Panc1 (cell line): ENCODE results near the gene IKZF4.

ENCODE experiments used
- POLR2AphosphoS5 ChIP-seq: IDR thresholded peaks from 2 replicates; pipeline ENCODE4 v1.6.1; 2012; ENCODE audit warnings: mild to moderate bottlenecking, low read depth, low read length, moderate library complexity
- SIN3A ChIP-seq: IDR thresholded peaks from 2 replicates; pipeline ENCODE4 v1.6.1; 2012; ENCODE audit warnings: low read depth, mild to moderate bottlenecking, low read length, moderate library complexity, borderline replicate concordance; ENCODE audit not compliant: insufficient read depth
- TCF7L2 ChIP-seq: IDR thresholded peaks from 2 replicates; pipeline ENCODE4 v1.6.1; 2011; ENCODE audit warnings: mild to moderate bottlenecking, low read depth, low read length, inconsistent platforms
- TF ChIP-seq, protein P1 (sequence below): fragments of 450-650 bp; IDR thresholded peaks from 2 replicates; pipeline ENCODE4 v1.5.1; 2017; ENCODE audit warnings: mild to moderate bottlenecking
- TF ChIP-seq, protein P2 (sequence below), 2 experiments: IDR thresholded peaks; 2 replicates each; pipeline ENCODE4 v1.6.1; 2011 to 2012; ENCODE audit warnings: low read depth in 2 of 2, control low read depth in 1 of 2, low read length in 1 of 2, mild to moderate bottlenecking in 1 of 2, moderate library complexity in 1 of 2; ENCODE audit not compliant: insufficient read depth in 1 of 2

- TF ChIP-seq SIN3A = peak; percentile 37; the same call in 1 of the 2 replicates
- TF ChIP-seq, protein P1, sequence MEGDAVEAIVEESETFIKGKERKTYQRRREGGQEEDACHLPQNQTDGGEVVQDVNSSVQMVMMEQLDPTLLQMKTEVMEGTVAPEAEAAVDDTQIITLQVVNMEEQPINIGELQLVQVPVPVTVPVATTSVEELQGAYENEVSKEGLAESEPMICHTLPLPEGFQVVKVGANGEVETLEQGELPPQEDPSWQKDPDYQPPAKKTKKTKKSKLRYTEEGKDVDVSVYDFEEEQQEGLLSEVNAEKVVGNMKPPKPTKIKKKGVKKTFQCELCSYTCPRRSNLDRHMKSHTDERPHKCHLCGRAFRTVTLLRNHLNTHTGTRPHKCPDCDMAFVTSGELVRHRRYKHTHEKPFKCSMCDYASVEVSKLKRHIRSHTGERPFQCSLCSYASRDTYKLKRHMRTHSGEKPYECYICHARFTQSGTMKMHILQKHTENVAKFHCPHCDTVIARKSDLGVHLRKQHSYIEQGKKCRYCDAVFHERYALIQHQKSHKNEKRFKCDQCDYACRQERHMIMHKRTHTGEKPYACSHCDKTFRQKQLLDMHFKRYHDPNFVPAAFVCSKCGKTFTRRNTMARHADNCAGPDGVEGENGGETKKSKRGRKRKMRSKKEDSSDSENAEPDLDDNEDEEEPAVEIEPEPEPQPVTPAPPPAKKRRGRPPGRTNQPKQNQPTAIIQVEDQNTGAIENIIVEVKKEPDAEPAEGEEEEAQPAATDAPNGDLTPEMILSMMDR = peak; percentile 96
- TF ChIP-seq TCF7L2 = no peak
- TF ChIP-seq, protein P2, sequence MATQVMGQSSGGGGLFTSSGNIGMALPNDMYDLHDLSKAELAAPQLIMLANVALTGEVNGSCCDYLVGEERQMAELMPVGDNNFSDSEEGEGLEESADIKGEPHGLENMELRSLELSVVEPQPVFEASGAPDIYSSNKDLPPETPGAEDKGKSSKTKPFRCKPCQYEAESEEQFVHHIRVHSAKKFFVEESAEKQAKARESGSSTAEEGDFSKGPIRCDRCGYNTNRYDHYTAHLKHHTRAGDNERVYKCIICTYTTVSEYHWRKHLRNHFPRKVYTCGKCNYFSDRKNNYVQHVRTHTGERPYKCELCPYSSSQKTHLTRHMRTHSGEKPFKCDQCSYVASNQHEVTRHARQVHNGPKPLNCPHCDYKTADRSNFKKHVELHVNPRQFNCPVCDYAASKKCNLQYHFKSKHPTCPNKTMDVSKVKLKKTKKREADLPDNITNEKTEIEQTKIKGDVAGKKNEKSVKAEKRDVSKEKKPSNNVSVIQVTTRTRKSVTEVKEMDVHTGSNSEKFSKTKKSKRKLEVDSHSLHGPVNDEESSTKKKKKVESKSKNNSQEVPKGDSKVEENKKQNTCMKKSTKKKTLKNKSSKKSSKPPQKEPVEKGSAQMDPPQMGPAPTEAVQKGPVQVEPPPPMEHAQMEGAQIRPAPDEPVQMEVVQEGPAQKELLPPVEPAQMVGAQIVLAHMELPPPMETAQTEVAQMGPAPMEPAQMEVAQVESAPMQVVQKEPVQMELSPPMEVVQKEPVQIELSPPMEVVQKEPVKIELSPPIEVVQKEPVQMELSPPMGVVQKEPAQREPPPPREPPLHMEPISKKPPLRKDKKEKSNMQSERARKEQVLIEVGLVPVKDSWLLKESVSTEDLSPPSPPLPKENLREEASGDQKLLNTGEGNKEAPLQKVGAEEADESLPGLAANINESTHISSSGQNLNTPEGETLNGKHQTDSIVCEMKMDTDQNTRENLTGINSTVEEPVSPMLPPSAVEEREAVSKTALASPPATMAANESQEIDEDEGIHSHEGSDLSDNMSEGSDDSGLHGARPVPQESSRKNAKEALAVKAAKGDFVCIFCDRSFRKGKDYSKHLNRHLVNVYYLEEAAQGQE (IDR thresholded peaks at IDR 0.05; ENCODE audit: insufficient read depth in 1 of 2, low read depth in 2 of 2, low read length in 1 of 2) = no peak
- TF ChIP-seq POLR2AphosphoS5 = 0 out of 2 replicates have a peak, but pooled peaks have one; percentile 44
These were observed 58.3 kb downstream of the IKZF4 start for GRCh38 chr12:56078931-56079722.
